NCI-H774 (cell line): ENCODE data around the gene MEFV.
"Not testable (repeated sequence)": the region's sequence is repeated elsewhere in the genome, so short reads cannot be mapped to it uniquely, and the experiment has no call there.

Experiments used
- DNase-seq: peaks from one replicate; lab custom pipeline; 2025; lab: John Stamatoyannopoulos, UW

Gene MEFV

DNA sequence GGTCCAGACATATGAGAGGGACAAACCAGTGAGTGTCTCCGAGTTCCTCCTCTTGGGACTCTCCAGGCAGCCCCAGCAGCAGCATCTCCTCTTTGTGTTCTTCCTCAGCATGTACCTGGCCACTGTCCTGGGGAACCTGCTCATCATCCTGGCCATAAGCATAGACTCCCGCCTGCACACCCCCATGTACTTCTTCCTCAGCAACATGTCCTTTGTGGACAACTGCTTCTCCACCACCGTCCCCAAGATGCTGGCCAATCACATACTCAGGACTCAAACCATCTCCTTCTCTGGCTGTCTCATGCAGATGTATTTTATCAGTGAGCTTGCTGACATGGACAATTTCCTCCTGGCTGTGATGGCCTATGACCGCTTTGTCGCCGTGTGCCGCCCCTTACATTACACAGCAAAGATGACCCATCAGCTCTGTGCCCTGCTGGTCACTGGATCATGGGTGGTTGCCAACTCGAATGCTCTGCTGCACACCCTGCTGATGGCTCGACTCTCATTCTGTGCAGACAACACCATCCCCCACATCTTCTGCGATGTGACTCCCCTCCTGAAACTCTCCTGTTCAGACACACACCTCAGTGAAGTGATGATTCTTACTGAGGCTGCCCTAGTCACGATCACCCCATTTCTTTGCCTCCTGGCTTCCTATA lies 40.7 kb downstream of the MEFV start:
- no peak for DNase-seq

GRCh38 chr16:3214904-3215600 lies 41.4 kb downstream of the MEFV start:
- DNase-seq = no peak

DNA sequence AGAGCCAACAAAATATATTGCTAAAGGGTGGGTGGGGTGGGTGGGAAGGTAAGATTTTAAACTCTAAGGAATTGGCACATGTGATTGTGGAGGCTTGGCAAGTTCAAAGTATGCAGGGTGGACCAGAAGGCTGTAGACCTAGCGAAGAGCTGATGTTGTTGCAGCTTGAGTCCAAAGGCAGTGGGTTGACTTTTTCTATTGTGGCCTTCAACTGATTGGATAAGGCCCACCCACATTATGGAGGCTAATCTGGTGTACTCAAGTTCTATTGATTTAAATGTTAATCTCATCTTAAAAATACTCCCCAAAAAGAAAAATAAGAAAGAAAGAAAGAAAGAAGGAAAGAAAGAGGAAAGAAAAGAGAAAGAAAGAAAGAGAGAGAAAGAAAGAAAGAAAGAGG lies 43.9 kb downstream of the MEFV start:
- DNase-seq = no peak

DNA sequence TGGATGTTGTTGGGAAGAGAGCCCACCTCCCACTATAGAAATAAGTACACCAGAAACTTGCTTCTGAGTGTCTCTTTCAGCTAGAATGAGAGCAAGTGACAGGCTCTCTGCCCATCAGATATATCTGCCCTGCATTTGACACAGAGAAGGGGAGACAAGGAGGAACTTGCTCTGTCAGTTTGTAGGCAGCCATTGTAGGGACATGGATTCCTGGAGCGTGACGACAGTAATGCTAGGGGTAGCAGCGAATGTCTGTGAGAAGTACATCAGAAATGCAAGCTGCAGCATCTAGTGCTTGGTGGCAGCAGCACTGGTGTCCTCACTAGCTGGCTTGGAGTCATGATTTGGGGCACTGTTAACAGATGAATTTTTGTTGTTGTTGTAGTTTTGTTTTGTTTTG lies 44.4 kb downstream of the MEFV start:
- no peak for DNase-seq

- DNase-seq = no peak
Measured at GRCh38 chr16:3207086-3207953, 49.1 kb downstream of the MEFV start.

DNA sequence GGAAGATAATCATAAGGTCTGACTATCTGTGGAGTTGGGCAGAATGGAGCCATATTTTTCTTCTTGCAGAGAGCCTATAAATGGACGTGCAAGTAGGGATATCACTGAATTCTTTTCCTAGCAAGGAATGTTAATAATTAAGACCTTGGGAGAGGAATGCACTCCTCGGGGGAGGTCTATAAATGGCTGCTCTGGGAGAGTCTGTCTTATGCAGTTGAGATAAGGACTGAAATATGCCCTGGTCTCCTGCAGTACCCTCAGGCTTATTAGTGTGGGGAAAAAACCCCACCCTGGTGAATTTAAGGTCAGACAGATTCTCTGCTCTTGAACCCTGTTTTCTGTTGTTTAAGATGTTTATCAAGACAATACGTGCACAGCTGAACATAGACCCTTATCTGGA lies 50.5 kb downstream of the MEFV start:
- not testable (repeated sequence) for DNase-seq

DNA sequence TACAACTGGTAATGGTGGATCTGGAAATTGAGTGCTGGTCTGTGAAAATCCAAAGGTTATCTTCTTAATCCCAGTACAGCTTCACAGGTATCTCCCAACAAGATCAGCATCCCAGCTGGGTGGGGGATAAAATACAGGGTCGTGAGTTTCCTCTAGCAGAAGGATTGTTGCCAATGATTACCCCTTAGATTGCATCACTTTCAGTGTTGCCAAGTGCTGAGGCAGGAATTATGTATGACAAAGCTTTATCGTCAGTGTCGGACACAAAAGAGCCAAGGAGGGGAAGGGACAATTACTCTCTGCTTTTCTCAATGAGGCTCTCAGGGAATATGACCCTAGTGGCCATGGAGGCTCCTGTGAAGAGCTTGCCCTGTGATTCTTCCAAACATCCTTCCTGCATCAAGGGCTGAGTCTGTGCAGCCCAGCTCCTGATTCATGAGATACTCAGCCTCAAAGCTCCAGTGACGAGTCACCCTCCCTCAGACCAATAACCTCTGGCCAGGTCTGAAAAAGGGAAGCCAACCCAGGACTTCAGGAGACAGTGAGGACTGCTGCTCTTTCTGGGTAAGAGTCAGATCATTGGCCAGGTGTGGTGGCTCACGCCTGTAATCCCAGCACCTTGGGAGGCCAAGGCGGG lies 53.4 kb downstream of the MEFV start:
- DNase-seq = no peak

- no peak for DNase-seq
Measured at GRCh38 chr16:3198334-3199072, 57.9 kb downstream of the MEFV start.

DNA sequence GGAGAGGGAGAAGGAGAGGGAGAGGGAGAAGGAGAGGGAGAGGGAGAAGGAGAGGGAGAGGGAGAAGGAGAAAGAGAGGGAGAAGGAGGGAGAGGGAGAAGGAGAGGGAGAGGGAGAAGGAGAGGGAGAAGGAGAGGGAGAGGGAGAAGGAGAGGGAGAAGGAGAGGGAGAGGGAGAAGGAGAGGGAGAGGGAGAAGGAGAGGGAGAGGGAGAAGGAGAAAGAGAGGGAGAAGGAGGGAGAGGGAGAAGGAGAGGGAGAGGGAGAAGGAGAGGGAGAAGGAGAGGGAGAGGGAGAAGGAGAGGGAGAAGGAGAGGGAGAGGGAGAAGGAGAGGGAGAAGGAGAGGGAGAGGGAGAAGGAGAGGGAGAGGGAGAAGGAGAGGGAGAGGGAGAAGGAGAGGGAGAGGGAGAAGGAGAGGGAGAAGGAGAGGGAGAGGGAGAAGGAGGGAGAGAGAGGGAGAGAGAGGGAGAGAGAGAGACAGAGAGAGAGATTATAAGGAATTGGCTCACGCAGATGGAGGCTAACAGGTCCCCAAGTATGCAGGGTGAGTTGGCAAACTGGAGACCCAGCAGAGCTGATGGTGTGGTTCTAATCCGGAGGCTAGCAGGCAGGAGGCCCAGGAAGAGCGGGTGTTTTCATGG lies 58.6 kb downstream of the MEFV start:
- DNase-seq = not testable (repeated sequence)

DNA sequence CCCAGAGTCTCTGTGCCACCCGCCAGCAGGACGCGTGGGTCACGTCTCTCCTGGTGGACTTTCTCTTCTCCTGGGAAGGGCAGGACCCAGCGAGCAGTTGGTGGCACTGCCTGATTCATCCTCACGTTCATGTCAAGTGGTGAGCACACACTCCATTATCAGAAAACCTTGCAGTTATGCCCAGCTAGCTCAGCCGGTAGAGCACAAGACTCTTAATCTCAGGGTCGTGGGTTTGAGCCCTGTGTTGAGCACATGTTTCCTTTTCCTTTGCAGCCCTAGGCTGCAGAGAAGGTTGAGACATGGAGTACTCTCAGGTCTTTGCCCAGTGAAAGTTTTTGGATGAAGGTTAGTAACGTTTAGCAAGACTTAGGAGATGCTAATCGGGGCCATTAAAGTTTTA lies 60.5 kb downstream of the MEFV start:
- no peak for DNase-seq

GRCh38 chr16:3194792-3195191 lies 61.6 kb downstream of the MEFV start:
- DNase-seq = no peak

GRCh38 chr16:3193221-3194212 lies 62.9 kb downstream of the MEFV start:
- no peak for DNase-seq

- no peak for DNase-seq
Measured at GRCh38 chr16:3192476-3193019, 63.9 kb downstream of the MEFV start.
